SKM-1 (cell line): Measurements from ENCODE around the gene DAPK1.

Source experiments
- DNase-seq: peaks from one replicate; lab custom pipeline; 2025; ENCODE audit not compliant: unreplicated experiment; lab: John Stamatoyannopoulos, UW

DAPK1 gene

GRCh38 chr9:87564791-87565241 lies 67.1 kb downstream of the DAPK1 start:
- no peak for DNase-seq

- no peak for DNase-seq
Measured at GRCh38 chr9:87567001-87567400, 69.3 kb downstream of the DAPK1 start.

GRCh38 chr9:87567571-87567970 lies 69.9 kb downstream of the DAPK1 start:
- DNase-seq: no peak

GRCh38 chr9:87567983-87568382 lies 70.3 kb downstream of the DAPK1 start:
- no peak for DNase-seq

- no peak for DNase-seq
Measured at GRCh38 chr9:87568401-87568800, 70.7 kb downstream of the DAPK1 start.

- no peak for DNase-seq
Measured at GRCh38 chr9:87569008-87569509, 71.4 kb downstream of the DAPK1 start.

- no peak for DNase-seq
Measured at GRCh38 chr9:87569518-87569917, 71.9 kb downstream of the DAPK1 start.

GRCh38 chr9:87570000-87570908 lies 72.6 kb downstream of the DAPK1 start:
- DNase-seq: no peak

- no peak for DNase-seq
Measured at GRCh38 chr9:87572719-87573118, 75.1 kb downstream of the DAPK1 start.

GRCh38 chr9:87573841-87574342 lies 76.2 kb downstream of the DAPK1 start:
- DNase-seq: no peak

GRCh38 chr9:87577746-87578145 lies 80.1 kb downstream of the DAPK1 start:
- DNase-seq: no peak

- no peak for DNase-seq
Measured at GRCh38 chr9:87578625-87579024, 81.0 kb downstream of the DAPK1 start.

GRCh38 chr9:87579781-87580541 lies 82.3 kb downstream of the DAPK1 start:
- no peak for DNase-seq

GRCh38 chr9:87580941-87581438 lies 83.3 kb downstream of the DAPK1 start:
- DNase-seq: no peak

- no peak for DNase-seq
Measured at GRCh38 chr9:87581513-87581912, 83.8 kb downstream of the DAPK1 start.

GRCh38 chr9:87581949-87582637 lies 84.4 kb downstream of the DAPK1 start:
- no peak for DNase-seq

GRCh38 chr9:87584326-87584725 lies 86.7 kb downstream of the DAPK1 start:
- DNase-seq: no peak

GRCh38 chr9:87585123-87585855 lies 87.6 kb downstream of the DAPK1 start:
- DNase-seq: no peak

- DNase-seq: no peak
Measured at GRCh38 chr9:87586731-87587355, 89.2 kb downstream of the DAPK1 start.

GRCh38 chr9:87587356-87587745 lies 89.7 kb downstream of the DAPK1 start:
- peak; percentile 3 for DNase-seq
